GM18873 (cell line): ENCODE measurements around the gene TRAPPC2L.
"Not testable (repeated sequence)": the region's sequence is repeated elsewhere in the genome, so short reads cannot be mapped to it uniquely, and the experiment has no call there.

ENCODE experiments used
- ATAC-seq: cut with Tn5 transposase; IDR thresholded peaks from one replicate; pipeline ENCODE4 v1.9.1; 2021; ENCODE audit warnings: mild to moderate bottlenecking, moderate library complexity, moderate number of reproducible peaks; ENCODE audit not compliant: unreplicated experiment, low FRiP score

Gene TRAPPC2L

DNA sequence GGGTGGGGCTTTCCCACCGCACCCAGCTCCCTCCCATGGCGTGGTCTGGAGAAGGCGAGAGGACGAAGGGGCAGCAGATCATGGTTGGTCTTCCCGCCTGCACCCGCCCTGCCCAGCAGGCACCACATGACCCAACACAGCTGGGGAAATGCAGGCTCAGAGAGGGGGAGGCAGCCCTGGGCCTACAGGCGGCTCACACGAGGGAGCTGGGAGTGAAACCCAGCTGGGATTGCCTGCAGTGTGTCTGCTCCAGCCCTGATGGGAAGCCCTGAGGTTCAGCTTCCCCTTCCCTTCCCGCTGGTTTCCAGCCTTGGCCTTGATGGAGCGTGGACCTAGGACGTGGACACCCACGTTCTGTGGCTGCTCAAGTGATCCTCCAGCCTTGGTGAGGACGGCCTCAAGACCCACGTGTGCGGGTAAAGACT, 29.5 kb downstream of the TRAPPC2L start:
- no peak for ATAC-seq

- no peak for ATAC-seq
Measured at GRCh38 chr16:88886845-88887521, 30.1 kb downstream of the TRAPPC2L start.

GRCh38 chr16:88888057-88888456, 31.1 kb downstream of the TRAPPC2L start:
- no peak for ATAC-seq

GRCh38 chr16:88888461-88889387, 31.8 kb downstream of the TRAPPC2L start:
- ATAC-seq, result no peak

GRCh38 chr16:88889702-88890352, 32.9 kb downstream of the TRAPPC2L start:
- ATAC-seq, result not testable (repeated sequence)

- ATAC-seq, result no peak
Measured at GRCh38 chr16:88891083-88891482, 34.2 kb downstream of the TRAPPC2L start.

GRCh38 chr16:88892065-88892464, 35.1 kb downstream of the TRAPPC2L start:
- no peak for ATAC-seq

DNA sequence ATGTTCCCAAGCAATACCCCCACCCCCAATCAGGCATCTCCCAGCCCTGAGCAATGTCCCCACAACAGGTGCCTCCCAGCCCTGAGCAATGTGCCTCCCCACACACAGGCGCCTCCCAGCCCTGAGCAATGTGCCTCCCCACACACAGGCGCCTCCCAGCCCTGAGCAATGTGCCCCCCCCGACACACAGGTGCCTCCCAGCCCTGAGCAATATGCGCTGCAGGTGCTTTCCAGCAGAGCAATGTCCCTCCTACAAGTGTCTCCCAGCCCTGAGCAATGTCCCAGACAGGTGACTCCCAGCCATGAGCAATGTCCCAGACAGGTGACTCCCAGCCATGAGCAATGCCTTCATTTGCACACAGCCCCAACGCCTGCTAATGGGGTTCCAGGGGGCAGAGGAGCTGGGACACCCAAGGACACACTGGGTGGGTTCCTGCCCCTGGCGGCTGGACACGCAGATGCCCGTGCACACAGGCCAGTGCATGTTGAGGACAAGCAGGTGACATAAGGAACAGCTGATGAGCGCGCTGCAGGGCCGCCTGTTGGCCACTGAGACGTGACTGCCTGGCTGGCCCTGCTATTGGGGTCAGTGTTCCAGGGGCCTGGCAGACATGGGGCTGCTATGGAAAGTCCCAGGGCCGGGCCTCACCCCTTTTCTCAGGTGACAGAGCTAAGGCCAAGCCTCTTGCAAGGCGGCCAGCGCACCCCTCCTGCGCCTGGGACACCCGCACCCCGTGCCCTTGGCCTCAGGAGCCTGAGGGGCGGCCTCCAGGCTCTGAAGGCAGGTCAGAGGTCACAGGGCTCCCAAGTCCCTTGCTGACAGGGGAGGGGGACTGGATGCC, 36.4 kb downstream of the TRAPPC2L start:
- no peak for ATAC-seq

GRCh38 chr16:88894266-88894665, 37.3 kb downstream of the TRAPPC2L start:
- ATAC-seq, result not testable (repeated sequence)

- ATAC-seq, result no peak
Measured at GRCh38 chr16:88894681-88895300, 37.9 kb downstream of the TRAPPC2L start.

- no peak for ATAC-seq
Measured at GRCh38 chr16:88895335-88895734, 38.4 kb downstream of the TRAPPC2L start.

DNA sequence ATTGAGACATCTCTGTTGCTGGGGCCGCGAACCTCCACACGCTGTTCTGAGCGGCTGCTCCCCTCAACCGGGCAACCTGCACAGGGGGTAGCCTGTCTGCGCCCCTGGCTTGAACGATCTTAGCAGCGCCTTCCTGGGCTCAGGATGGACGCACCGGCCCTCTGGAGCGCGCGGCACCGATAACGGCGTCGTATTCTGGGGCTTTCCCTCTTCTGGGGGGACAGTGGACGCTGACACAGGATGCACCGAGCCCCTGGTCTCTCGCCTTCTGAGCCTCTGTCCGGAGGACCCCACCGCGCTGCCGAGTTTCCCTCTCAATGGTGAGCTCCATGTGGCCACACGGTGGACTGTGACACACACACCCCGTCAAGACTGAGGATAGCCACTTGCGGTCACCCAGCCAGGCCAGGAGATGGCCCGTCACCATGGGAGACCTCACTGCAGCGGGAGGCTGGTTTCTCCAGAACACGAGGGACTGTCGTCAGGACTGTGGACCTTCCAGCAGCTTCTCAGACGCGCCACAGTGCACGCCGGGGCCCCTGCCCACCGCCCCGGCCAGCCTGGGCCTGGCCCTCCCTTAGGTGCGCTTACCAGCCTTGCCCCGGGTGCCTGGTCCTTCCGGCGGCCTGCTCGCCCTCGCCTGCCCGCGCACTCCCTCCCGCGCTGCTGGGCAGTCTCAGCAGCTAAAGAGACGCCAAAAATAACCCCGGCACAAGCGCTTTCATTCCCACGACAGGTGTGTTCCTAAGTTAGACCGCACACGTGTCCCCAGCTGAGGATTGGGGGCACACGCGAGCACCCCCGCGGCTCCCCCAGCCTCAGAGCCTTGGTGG, 39.5 kb downstream of the TRAPPC2L start:
- no peak for ATAC-seq

DNA sequence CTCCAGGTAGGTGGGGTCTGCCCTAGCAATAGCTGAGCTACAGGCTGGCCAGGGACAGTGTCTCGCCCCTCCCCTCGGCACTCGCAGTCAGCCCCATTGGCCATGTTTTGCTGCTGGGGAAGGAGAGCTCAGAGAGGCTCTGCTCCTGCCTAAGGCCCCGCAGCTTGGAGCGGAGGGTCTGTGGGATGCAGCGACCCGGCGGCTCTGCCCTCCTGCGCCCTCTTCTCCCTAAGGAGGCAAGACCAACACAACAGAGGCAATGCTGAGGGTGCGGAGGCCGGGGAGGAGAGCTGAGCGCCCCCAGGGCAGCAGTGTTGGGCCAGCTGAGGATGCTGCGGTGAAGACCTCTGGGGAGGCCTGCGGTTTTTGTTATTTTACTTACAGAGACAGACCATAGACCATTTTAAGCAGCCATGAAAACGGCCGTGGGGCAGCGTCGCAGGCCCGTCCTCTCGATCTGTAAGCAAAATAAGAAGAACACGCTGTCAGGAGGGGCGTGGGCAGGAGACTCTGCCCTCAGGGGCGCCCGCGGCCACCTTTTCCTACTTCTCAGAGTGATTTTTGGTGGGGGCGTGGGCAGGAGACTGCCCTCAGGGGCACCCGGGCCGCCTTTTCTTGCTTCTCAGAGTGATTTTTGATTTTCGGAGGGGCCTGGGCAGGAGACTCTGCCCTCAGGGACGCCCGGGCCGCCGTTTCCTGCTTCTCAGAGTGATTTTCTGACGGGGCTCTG, 40.9 kb downstream of the TRAPPC2L start:
- ATAC-seq, result no peak

GRCh38 chr16:88899901-88900661, 43.2 kb downstream of the TRAPPC2L start:
- no peak for ATAC-seq

- no peak for ATAC-seq
Measured at GRCh38 chr16:88900662-88901052, 43.7 kb downstream of the TRAPPC2L start.

GRCh38 chr16:88901718-88902337, 44.9 kb downstream of the TRAPPC2L start:
- no peak for ATAC-seq

GRCh38 chr16:88902744-88903143, 45.8 kb downstream of the TRAPPC2L start:
- no peak for ATAC-seq
